SW 1271 (cell line): Measurements from ENCODE around the gene RFESD.
"Not testable (repeated sequence)": the region's sequence is repeated elsewhere in the genome, so short reads cannot be mapped to it uniquely, and the experiment has no call there.

ENCODE experiments used
- DNase-seq, 2 experiments: peaks; one replicate each; lab custom pipeline; 2025; lab: John Stamatoyannopoulos, UW

RFESD gene

GRCh38 chr5:95628933-95629332 is 17.6 kb upstream of the RFESD start:
- DNase-seq: no peak

DNA sequence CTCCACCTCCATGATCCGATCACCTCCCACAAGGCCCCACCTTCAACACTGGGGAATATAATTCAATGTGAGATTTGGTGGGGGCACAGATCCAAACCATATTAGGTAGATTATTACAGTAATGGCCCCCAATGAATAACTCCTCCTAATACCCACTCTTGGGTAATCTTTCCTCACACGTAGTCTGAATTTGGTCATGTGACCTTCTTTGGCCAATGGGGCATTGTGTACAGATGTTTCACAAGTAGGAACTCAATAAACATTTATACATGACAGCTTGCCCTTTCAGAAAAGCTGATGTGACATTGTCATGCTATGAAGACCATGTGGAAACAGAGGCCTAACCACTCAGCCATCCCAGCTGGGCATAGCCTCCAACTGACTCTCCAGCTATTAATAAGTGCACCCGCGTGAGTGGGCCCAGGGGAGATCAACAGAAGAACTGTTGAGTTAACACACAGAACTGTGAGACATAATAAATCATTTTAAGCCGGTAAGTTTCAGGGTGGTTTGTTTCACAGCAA is 16.1 kb upstream of the RFESD start:
- no peak for DNase-seq

DNA sequence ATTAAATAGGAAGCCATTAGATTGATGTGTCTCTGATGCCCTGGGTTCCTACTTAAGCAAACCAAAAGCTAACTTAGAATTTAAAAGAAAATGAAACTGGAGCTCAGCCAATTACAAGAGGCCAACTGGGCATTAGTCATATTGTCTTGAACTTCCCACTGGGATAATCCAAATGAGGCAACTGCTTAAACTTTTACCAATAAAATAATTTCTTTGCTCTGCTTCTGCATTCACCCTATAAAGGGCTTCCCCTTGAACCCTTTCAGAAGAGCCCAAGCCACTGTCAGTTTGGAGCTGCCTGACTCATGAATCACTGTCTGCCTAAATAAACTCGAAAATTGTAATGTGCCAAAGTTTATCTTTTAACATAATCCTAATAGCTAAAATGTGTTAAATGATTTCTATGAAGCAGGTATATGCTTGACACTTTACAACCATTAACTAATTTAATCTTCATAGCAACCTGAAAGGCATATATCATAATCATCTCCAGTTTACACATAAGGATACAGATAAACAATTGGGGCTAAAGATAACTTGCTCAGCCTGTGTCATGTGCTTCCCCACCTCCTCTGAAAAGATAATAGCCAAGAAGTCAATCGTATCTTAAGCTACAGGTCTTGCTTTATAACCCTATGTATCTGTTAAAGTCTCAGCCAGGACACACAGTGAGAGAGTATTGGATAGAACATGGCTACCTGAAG is 15.2 kb upstream of the RFESD start:
- DNase-seq: no peak

GRCh38 chr5:95631991-95632675 is 14.4 kb upstream of the RFESD start:
- peak; percentile 50 to 66 for DNase-seq

DNA sequence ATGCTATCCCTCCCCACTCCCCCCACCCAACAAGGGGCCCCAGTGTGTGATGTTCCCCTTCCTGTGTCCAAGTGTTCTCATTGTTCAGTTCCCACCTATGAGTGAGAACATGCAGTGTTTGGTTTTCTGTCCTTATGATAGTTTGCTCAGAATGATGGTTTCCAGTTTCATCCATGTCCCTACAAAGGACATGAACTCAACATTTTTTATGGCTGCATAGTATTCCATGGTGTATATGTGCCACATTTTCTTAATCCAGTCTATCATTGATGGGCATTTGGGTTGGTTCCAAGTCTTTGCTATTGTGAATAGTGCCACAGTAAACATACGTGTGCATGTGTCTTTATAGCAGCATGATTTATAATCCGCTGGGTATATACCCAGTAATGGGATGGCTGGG is 13.6 kb upstream of the RFESD start:
- DNase-seq: not testable (repeated sequence)

DNA sequence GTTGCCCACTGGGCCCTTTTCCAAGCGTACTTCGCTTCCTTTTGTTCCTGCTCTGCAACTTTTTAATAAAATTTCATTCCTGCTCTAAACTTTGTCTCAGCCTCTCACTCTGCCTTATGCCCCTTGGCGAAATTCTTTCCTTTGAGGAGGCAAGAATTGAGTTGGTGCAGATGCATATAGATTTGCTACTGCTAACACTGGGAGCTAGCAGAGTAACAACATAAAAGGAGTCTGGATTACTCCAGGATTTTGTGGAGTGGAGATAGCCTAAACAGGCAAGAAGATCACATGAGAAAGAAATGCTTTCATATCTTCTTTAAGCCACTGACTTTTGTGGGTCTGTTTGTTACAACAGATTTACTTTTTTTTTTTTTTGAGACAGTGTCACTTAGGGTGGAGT is 12.9 kb upstream of the RFESD start:
- no peak for DNase-seq

DNA sequence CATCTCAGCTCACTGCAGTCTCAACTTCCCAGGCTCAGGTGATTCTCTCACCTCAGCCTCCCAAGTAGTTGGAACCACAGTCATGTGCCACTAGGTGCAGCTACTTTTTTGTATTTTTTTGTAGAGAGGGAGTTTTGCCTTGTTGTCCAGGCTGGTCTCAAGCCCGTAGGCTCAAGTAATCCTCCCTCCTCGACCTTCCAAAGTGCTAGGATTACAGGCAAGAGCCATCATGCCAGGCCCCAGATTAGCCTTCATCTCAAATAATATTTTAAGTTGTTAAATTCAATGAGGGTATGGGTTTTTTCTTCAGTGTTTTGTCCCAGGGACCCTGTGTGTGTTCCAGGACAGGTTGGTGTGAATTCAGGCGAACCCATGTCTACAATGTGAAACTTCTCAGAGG is 12.5 kb upstream of the RFESD start:
- no peak for DNase-seq

DNA sequence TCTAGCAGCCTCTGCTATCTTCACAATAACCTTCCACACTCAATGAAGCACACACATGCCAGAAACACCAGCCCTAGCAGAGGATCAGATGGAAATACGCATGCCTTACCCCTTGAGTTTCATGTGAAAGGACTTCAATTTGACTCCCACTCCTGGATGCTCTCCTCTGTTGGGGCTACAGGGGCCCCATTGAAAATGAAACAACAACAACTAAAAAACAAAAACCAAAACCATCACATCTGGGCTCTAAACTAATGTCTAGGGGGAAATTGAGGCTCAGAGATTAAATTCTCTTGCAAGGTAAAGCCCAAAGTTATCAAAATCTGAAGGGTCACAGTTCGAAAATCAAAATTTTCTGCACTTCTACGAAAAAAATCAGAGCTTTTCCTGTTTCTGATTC is 7.9 kb upstream of the RFESD start:
- DNase-seq: no peak

- DNase-seq: no peak
These were observed 4.8 kb upstream of the RFESD start for GRCh38 chr5:95641741-95642220.

DNA sequence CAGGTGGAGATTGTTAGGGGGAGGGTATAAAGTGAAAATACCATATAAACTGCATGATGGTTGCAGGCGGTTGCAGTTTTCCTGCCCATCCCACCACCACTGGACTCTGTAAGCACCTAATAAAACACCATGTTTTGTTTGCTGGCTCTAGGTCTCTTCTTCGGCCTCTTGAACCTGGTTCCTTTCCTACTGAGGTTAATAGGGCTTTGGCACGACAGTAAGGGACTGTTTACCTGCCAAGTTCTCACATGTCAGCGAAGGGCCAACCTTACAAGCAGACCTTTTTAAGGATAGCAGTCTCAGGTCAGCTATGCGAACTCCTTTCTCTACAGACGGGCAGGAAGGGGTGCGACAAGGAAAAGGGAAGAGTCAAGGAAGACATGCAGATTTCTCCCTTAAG is 3.4 kb upstream of the RFESD start:
- no peak for DNase-seq

DNA sequence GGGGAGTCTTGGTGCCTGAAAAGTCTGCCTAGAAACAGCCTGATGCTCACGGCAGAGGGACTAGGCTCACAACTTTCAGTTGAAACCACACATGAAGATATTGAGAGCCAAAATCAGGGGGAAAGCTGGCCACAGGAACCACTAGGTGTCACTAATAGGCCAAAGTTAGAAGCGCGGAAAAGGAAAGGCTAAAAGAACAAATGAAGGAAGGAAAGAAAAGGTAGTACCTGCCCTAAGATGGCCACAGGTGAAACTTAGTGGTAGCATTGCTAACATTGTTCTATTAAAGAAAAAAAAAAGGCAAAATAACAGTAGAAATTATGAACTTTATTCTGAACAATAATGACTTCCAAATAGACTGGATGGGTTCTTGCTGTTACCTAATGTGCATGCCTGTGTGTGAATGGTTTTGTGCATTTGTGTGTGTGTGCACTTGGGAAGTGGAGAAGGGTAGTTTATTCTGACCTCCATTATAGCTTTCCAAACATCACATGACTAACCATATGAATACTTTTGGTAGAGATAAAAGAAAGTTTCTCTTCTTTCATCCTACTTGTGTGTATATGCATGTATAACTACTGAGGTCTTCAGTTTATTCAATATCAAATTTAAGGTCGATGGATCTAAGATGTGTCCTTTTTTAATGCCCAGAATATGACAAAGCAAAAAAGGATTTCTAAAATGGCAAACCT is 2.1 kb upstream of the RFESD start:
- DNase-seq: peak in 1 of 2 experiments; percentile 79

DNA sequence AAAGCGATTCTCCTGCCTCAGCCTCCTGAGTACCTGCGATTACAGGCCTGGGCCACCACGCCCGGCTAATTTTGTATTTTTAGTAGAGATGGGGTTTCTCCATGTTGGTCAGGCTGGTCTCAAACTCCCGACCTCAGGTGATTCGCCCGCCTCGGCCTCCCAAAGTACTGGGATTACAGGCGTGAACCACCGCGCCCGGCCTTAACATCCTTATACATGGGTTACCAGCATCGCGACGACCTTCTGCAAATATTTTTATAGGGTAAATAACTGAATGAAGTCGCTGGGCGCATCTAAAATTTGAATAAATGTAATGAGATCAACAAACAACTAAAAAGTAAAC is 380 bp upstream of the RFESD start:
- DNase-seq: not testable (repeated sequence)

DNA sequence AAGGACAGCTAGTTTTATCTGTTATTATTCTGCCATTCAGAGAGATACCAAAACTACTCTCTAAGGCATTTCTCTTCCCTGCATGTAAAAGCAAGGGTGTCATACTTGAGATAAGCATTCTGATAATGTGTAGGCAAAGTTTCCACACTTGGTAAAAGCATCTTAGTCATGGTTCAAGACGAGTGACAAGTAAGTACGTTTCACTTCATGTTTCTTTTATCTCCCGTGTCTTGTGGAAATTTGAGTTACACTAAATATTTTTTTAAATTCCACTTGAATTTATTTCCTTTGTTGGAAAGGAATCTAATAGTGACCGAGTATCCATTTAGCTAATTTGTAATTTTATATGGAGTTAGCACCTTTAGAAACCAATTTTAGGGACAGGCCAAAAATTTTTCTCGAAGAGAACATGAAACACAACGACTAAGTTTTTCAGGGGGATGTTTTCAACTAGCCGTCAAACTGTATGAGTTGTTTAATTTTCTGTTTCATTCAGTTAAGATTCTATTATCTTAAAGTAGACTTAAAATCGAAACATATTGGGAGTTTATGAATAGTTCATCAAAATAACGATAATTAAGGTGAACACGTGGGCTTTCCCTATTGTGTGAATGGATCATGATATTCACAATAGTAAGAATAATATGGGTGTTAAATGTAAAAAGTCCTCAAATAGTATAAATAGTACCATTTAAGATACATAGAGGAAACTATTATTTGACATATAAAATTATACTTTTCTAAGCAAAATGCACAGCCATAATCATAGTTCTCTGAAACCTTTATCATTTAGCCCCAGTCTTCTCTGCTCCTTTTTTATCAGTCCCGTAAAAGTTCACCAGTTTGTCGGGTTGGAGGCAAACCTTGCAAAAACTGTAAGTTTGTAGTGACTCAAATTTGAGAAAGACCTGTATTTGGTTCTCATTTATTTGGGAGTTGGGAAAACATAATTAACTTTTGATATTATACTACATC is 1.6 kb downstream of the RFESD start:
- DNase-seq: no peak

DNA sequence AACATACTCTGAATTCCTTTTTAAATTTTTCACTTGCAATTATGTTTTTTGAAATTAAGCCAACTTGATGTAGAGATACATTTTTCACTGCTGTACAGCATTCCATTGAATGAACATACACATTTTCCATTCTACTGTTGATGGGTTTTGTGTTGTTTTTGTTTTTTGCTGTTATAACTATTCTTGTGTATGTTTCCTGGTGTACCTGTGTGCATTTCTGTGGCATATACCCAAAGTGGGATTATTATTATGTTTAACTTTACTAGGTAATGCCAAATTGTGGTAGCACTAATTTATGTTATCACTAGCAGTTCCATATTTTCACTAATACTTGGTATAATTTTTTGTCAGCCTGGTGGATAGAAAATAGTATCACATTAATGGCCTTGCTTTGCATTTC is 2.7 kb downstream of the RFESD start:
- DNase-seq: no peak

DNA sequence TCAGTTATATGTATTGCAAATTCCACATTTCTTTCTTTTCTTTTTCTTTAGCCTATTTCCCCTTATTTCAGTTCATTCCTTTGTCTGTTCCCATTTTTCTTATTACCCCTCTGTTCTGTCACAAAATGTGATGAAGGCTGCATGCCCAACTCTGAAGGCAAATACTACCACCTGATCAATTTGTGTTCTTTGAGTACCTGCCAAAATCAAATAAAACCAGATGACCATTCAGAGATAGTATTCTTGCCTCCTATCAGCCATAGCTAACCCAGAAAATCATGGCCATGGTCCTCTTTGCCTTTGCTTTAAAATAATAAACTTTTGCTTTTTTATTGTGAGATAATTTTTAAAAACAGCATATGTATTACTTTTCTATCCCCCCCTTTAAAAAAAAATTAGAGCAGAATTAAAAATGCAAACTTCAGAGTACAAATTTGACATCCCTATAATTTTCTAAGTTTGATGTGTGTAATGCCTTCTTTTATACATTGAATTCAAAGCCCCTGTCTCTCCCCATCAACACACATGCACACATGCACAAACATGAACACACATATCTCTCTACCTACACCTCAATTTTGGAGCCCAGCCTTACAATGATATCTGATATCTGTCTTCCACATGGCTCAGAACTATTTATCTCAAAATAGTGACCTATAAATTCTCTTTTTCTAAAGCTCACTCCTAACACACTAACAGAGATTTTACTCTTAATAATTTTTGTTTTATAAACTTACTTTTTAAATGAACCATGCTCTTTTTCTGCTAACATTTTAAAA is 3.5 kb downstream of the RFESD start:
- DNase-seq: no peak

DNA sequence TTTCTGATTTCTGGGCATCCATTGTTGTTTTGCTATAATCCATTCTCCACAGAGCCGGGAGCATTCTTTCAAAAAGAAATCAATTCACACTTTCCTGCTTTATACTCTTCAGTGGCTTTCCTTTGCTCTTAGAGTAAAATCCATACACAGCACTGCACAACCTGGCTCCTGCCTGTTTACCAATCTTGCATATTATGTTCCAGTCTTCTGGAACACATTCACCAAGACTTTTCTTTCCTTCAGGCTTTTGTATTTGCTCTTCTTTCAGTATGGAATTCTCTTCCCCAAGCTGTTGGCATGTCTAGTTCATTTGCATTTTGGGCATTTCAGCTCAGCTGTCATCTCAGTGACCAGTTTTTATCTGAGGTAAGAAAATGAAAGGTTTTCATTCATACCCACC is 6.3 kb downstream of the RFESD start:
- no peak for DNase-seq

DNA sequence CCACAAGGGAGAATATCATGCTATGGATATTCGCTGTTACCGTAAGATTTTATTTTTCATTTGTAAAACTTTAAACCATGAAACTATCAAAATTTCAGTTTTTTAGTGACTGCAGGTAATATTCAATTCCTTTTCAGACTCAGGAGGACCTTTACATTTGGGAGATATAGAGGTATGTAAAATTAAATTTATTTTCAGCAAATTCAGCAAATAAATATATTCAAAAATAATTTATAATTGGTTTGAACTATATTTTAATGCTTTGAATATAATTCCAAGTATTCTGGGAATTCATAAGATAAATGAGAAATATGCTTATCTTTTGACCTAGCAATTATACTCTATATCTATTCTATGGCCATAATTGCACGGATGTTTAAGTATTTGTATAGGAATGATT is 7.6 kb downstream of the RFESD start:
- no peak for DNase-seq

DNA sequence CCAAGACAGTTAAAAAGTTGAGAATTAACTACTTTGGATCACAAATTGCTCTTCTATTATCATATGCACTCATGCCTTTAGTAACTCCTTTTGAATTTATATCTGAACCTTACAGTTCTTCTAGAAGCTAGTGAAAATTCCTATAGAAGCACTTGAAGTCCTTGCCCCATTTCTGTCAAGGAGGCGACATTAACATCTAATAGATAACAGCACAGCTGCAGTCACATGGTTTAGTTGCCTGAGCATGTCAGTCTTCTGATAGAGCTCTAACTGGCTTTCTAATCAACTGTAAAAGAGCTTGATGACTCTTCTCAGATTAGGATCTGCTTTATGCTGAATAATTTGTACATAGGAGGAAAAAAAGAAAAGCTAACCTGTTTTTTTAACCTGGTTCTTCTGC is 9.0 kb downstream of the RFESD start:
- no peak for DNase-seq

GRCh38 chr5:95660060-95660459 is 13.5 kb downstream of the RFESD start:
- DNase-seq: no peak

- no peak for DNase-seq
These were observed 16.4 kb downstream of the RFESD start for GRCh38 chr5:95662946-95663345.

GRCh38 chr5:95664204-95664786 is 17.7 kb downstream of the RFESD start:
- DNase-seq: peak in 1 of 2 experiments; percentile 42
